ENCODE measurements around the gene LHFPL5.

- TF ChIP-seq, protein P1, sequence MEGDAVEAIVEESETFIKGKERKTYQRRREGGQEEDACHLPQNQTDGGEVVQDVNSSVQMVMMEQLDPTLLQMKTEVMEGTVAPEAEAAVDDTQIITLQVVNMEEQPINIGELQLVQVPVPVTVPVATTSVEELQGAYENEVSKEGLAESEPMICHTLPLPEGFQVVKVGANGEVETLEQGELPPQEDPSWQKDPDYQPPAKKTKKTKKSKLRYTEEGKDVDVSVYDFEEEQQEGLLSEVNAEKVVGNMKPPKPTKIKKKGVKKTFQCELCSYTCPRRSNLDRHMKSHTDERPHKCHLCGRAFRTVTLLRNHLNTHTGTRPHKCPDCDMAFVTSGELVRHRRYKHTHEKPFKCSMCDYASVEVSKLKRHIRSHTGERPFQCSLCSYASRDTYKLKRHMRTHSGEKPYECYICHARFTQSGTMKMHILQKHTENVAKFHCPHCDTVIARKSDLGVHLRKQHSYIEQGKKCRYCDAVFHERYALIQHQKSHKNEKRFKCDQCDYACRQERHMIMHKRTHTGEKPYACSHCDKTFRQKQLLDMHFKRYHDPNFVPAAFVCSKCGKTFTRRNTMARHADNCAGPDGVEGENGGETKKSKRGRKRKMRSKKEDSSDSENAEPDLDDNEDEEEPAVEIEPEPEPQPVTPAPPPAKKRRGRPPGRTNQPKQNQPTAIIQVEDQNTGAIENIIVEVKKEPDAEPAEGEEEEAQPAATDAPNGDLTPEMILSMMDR (IDR thresholded peaks at IDR 0.05; ENCODE audit: insufficient read depth, low read length): no peak
- no peak for TF ChIP-seq GABPA (IDR thresholded peaks at IDR 0.05; ENCODE audit: low read depth)
- no peak for TF ChIP-seq POLR2AphosphoS5 (IDR thresholded peaks at IDR 0.05; ENCODE audit: low read depth)
- no peak for TF ChIP-seq REST (IDR thresholded peaks at IDR 0.05; ENCODE audit: insufficient replicate concordance, low read depth)
These were observed 9.6 kb upstream of the LHFPL5 start for GRCh38 chr6:35795453-35796071.

Data from HL-60 (cell line).